ENCODE data around the gene TBCD.

TBCD gene

GRCh38 chr17:82846061-82846691 lies 94.3 kb downstream of the TBCD start:
- peaks cover 15% of the 10 kb centered on the region for H3K4me1 Mint-ChIP-seq (ENCODE audit: low read depth)

DNA sequence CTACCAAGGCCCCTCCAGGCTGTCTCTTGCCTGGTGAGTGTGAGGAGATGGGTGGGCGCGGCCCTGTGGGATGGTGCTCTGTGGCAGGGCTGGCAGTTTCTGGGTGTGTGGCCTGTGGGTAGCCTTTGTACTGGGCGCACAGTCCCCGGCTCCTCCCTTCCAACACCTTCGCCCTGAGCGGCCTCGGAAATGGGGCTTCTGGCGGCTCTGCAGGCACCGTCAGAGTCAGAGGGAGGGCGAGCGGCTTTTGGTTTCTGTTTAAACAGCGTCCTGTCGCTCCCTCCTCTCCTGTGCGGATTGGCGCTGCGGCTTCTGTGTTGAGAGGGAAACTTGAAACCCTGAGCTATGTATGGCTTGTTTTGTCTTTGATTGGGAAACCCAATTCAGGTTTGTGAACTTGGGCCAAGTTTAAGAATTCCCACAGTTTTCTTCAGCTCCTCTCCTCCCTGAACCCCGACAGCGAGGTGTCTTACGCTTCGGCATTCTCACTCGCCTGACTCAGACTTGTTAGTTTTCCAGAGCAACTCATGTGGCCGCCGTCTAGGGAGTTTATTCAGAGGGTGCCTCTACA lies 96.2 kb downstream of the TBCD start:
- H3K9me3 Mint-ChIP-seq: no peaks in the 10 kb centered on the region
- peak overlapping the region; percentile 61 for H3K4me3 Mint-ChIP-seq
- no peaks in the 10 kb centered on the region for H3K27me3 Mint-ChIP-seq
- H3K36me3 Mint-ChIP-seq (ENCODE audit: low read depth): peaks cover 19% of the 10 kb centered on the region
- peak overlapping the region; percentile 60 for H3K27ac Mint-ChIP-seq
- H3K4me1 Mint-ChIP-seq (ENCODE audit: low read depth): peaks cover 15% of the 10 kb centered on the region

More at GRCh38 chr17:82846061-82846691, 94.3 kb downstream of the TBCD start:
- peaks cover 16% of the 10 kb centered on the region for H3K36me3 Mint-ChIP-seq (ENCODE audit: low read depth)
- H3K4me3 Mint-ChIP-seq: no peak overlapping the region
- H3K9me3 Mint-ChIP-seq: no peaks in the 10 kb centered on the region
- H3K27ac Mint-ChIP-seq: no peak overlapping the region
- no peaks in the 10 kb centered on the region for H3K27me3 Mint-ChIP-seq

DNA sequence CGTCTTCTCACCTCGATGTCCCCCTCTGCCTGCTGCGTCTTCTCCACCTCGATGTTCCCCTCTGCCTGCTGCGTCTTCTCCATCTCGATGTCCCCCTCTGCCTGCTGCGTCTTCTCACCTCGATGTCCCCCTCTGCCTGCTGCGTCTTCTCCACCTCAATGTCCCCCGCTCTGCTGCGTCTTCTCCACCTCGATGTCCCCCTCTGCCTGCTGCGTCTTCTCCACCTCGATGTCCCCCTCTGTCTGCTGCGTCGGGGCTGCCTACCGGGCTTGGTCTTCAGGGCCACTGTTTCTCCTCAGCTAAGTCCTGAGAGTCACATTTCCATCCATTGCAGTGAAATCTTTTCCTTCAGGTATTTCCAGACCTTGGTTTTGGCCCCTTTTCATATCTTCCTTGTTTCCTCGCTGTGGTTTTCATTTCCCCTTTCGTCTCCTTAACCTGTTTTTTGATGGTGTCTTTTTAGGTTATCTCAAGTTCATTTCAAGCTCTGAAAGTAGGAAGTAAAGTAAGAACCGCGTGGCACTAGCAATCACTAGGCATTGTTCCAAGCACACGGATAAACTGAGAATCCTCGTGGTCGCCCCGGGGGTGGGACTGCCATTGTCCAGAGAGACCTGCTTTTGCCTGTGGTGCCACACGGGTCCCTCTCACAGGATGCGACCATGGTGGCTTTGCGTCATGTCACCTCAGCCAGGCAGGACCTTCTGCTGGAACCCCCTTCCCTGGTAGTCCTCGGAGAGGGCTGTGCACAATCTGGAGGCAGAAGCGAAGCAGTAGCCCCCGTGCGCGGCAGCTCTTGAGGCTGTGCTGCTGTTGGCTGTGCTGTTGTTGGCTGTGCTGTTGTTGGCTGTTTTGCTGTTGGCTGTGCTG lies 97.4 kb downstream of the TBCD start:
- no peaks in the 10 kb centered on the region for H3K9me3 Mint-ChIP-seq
- H3K27me3 Mint-ChIP-seq: no peaks in the 10 kb centered on the region
- no peak overlapping the region for H3K4me3 Mint-ChIP-seq
- H3K4me1 Mint-ChIP-seq (ENCODE audit: low read depth): peaks cover 15% of the 10 kb centered on the region
- peaks cover 23% of the 10 kb centered on the region for H3K36me3 Mint-ChIP-seq (ENCODE audit: low read depth)
- no peak overlapping the region for H3K27ac Mint-ChIP-seq

- peaks cover 38% of the 10 kb centered on the region for H3K36me3 Mint-ChIP-seq (ENCODE audit: low read depth)
- peaks cover 15% of the 10 kb centered on the region for H3K4me1 Mint-ChIP-seq (ENCODE audit: low read depth)
- no peaks in the 10 kb centered on the region for H3K9me3 Mint-ChIP-seq
- H3K27ac Mint-ChIP-seq: no peak overlapping the region
- H3K27me3 Mint-ChIP-seq: no peaks in the 10 kb centered on the region
- no peak overlapping the region for H3K4me3 Mint-ChIP-seq
Observed at GRCh38 chr17:82851381-82851780, 99.5 kb downstream of the TBCD start.

DNA sequence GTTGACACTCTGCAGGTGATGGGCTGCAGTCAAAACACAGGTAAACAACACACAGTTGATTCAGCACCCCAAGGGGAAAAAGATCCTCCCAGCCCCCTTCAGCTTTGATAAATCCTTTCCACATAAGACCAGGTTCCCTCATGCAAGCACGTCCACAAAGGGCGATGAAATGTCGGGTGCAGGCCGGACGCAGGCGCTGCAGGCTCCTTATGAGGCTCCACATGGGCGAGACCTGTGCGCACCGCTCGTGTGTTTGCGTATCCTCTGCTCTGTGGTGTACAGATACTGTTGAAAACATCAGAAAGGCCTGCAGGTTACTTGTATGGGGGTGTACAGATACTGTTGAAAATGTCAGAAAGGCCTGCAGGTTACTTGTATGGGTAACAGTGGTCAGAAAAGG lies 102.4 kb downstream of the TBCD start:
- Mint-ChIP-seq H3K27ac (no peak overlapping the region), H3K9me3 (no peaks in the 10 kb centered on the region), H3K36me3 (ENCODE audit: low read depth) (peaks cover 38% of the 10 kb centered on the region), H3K4me3 (no peak overlapping the region), H3K27me3 (no peaks in the 10 kb centered on the region), H3K4me1 (ENCODE audit: low read depth) (peaks cover 17% of the 10 kb centered on the region)

- H3K27ac Mint-ChIP-seq: no peak overlapping the region
- H3K9me3 Mint-ChIP-seq: no peaks in the 10 kb centered on the region
- peaks cover 28% of the 10 kb centered on the region for H3K36me3 Mint-ChIP-seq (ENCODE audit: low read depth)
- peaks cover 36% of the 10 kb centered on the region for H3K4me1 Mint-ChIP-seq (ENCODE audit: low read depth)
- H3K27me3 Mint-ChIP-seq: no peaks in the 10 kb centered on the region
- H3K4me3 Mint-ChIP-seq: no peak overlapping the region
Observed at GRCh38 chr17:82856361-82856760, 104.5 kb downstream of the TBCD start.

DNA sequence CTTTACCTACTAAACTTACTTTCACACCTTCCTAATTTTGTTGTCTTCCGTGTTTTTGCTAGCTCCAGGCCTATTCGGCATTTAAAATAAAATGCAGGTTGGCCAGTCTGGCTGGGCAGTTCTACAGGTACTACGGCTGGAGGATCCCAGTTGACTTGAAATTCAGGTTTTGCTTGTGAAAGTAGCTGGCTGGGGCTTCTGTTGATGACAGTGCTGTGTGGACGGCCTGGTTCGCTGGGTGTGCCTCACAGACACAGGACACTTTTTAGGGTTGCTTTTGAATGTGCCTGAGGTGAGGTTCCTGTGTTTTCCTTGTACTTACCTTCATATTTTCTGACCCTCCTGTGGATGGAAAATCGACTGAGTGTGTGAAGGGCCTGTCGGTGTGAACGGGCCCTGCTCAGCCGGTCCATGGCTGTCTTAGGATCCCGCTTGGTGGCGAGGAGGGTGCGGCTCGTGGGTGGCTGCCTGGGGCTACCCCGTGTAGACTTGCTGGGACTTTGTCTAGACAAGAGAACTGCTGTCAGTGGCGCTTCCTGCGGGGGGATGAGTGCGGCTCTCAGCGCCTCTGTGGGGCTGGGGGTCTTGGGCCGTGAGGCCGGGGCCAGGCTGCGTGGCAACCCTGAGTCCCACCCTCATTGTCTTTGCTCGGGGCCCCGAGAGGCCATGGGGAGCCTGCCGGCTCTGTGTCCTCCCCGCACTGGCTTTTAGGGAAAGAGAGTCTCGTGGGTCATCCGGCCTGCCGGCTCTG lies 106.7 kb downstream of the TBCD start:
- peaks cover 25% of the 10 kb centered on the region for H3K36me3 Mint-ChIP-seq (ENCODE audit: low read depth)
- no peak overlapping the region for H3K4me3 Mint-ChIP-seq
- H3K27ac Mint-ChIP-seq: peak overlapping the region; percentile 91
- no peaks in the 10 kb centered on the region for H3K27me3 Mint-ChIP-seq
- peaks cover 55% of the 10 kb centered on the region for H3K4me1 Mint-ChIP-seq (ENCODE audit: low read depth)
- H3K9me3 Mint-ChIP-seq: no peaks in the 10 kb centered on the region

GRCh38 chr17:82859431-82860403 lies 107.9 kb downstream of the TBCD start:
- Mint-ChIP-seq H3K4me3 (peak overlapping the region; percentile 74), H3K9me3 (no peaks in the 10 kb centered on the region), H3K4me1 (ENCODE audit: low read depth) (peaks cover 67% of the 10 kb centered on the region), H3K27ac (peak overlapping the region; percentile 91), H3K36me3 (ENCODE audit: low read depth) (peaks cover 16% of the 10 kb centered on the region), H3K27me3 (no peaks in the 10 kb centered on the region)

DNA sequence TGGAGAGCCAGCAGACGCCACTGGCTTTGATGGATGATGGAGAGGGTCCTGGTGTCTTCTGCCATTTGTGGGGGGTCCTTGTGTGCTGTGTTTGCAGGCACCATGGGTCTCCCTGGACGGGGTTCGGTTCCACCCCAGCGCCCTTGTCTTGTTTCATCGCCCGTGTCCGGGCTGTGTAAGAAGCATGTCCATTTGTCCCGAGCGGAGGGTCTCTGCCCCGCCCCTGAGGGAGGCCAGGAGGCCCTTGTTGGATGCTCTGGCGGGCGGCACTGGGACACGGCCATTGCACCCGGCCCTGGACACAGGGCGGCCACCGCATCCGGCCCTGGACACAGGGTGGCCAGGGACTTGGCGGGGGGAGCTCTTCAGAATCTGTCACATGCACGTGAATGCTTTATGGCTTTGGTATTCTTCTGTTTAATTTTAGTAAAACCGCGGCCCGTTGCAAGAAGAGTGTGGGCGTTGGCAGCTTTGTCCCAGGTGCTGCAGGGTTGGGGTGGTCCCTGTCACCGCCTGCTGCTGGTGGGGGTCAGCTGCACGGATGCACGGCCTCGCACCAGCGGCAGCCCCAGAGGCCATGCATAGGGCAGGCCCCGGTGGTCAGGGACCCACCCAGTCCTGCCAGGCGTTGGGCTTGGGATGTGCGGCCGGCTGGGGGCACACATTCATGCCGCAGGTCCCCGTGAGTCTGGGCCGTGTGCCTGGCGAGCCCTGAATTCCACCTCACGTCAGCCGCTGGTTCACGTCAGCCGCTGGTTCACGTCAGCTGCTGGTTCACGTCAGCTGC lies 108.9 kb downstream of the TBCD start:
- H3K36me3 Mint-ChIP-seq (ENCODE audit: low read depth): peaks cover 12% of the 10 kb centered on the region
- H3K4me3 Mint-ChIP-seq: peak overlapping the region; percentile 74
- H3K27ac Mint-ChIP-seq: peak overlapping the region; percentile 91
- peaks cover 78% of the 10 kb centered on the region for H3K4me1 Mint-ChIP-seq (ENCODE audit: low read depth)
- H3K27me3 Mint-ChIP-seq: no peaks in the 10 kb centered on the region
- no peaks in the 10 kb centered on the region for H3K9me3 Mint-ChIP-seq

- Mint-ChIP-seq H3K27ac (no peak overlapping the region), H3K4me3 (no peak overlapping the region), H3K27me3 (no peaks in the 10 kb centered on the region), H3K4me1 (ENCODE audit: low read depth) (peaks cover 84% of the 10 kb centered on the region), H3K9me3 (no peaks in the 10 kb centered on the region), H3K36me3 (ENCODE audit: low read depth) (peaks cover 6% of the 10 kb centered on the region)
Observed at GRCh38 chr17:82861393-82861775, 109.5 kb downstream of the TBCD start.

DNA sequence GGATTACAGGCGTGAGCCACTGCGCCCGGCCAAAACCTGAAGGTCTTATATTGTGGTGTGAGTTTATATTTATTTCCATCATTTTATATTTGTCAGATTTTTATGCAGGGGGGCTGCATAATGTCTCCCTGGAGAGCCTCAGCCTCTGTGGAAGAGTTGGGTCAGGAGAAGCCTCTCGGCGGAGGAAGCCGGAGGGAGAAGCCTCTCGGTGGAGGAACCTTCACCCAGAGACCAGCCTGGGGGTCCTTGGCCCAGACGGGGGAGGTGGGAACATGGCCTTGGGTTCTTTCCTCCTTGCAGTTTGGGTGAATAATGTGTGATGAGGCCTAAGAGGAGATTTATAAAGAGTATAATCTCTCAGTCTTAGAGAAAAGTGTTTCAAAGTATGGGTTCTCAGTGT lies 110.3 kb downstream of the TBCD start:
- no peaks in the 10 kb centered on the region for H3K9me3 Mint-ChIP-seq
- peaks cover 3% of the 10 kb centered on the region for H3K36me3 Mint-ChIP-seq (ENCODE audit: low read depth)
- peaks cover 87% of the 10 kb centered on the region for H3K4me1 Mint-ChIP-seq (ENCODE audit: low read depth)
- no peaks in the 10 kb centered on the region for H3K27me3 Mint-ChIP-seq
- no peak overlapping the region for H3K27ac Mint-ChIP-seq
- no peak overlapping the region for H3K4me3 Mint-ChIP-seq

- peaks cover 90% of the 10 kb centered on the region for H3K4me1 Mint-ChIP-seq (ENCODE audit: low read depth)
Observed at GRCh38 chr17:82862737-82863382, 111.0 kb downstream of the TBCD start.

GRCh38 chr17:82863383-82863940 lies 111.6 kb downstream of the TBCD start:
- peak overlapping the region; percentile 90 for H3K27ac Mint-ChIP-seq
- peak overlapping the region; percentile 76 for H3K4me3 Mint-ChIP-seq
- no peaks in the 10 kb centered on the region for H3K9me3 Mint-ChIP-seq
- peaks cover 88% of the 10 kb centered on the region for H3K4me1 Mint-ChIP-seq (ENCODE audit: low read depth)
- H3K27me3 Mint-ChIP-seq: no peaks in the 10 kb centered on the region
- H3K36me3 Mint-ChIP-seq (ENCODE audit: low read depth): peaks cover under 1% of the 10 kb centered on the region

More at GRCh38 chr17:82862737-82863382, 111.0 kb downstream of the TBCD start:
- Mint-ChIP-seq H3K4me3 (no peak overlapping the region), H3K9me3 (no peaks in the 10 kb centered on the region), H3K36me3 (ENCODE audit: low read depth) (no peaks in the 10 kb centered on the region), H3K27me3 (no peaks in the 10 kb centered on the region), H3K27ac (peak overlapping the region; percentile 90)
